Nephron progenitor cell (in vitro differentiated cells): ENCODE data around the gene PPP3R2.

Experiments
- DNase-seq: peaks from one replicate; pipeline ENCODE4 v3.0.0; 2021
- H3K27ac Mint-ChIP-seq: 2 replicates; pipeline ENCODE4 v1.8.0; 2021; ENCODE audit warnings: mild to moderate bottlenecking, moderate library complexity, mixed read lengths
- H3K27me3 Mint-ChIP-seq: 2 replicates; pipeline ENCODE4 v1.8.0; 2021; ENCODE audit warnings: mild to moderate bottlenecking, low read depth, mixed read lengths; ENCODE audit not compliant: poor library complexity
- H3K36me3 Mint-ChIP-seq: 2 replicates; pipeline ENCODE4 v1.8.0; 2021; ENCODE audit warnings: low read depth, mixed read lengths
- H3K4me1 Mint-ChIP-seq: 2 replicates; pipeline ENCODE4 v1.8.0; 2021; ENCODE audit warnings: mixed read lengths
- H3K4me3 Mint-ChIP-seq: 2 replicates; pipeline ENCODE4 v1.8.0; 2021; ENCODE audit warnings: mild to moderate bottlenecking, moderate library complexity, mixed read lengths
- H3K9me3 Mint-ChIP-seq: 2 replicates; pipeline ENCODE4 v1.8.0; 2021; ENCODE audit warnings: mild to moderate bottlenecking, moderate library complexity, mixed read lengths
- TF ChIP-seq, protein P1 (sequence below): fragments of 200-600 bp; sonication (generic); IDR thresholded peaks from 2 replicates; pipeline ENCODE4 v1.5.0; 2021; ENCODE audit warnings: antibody characterized with exemption

Gene PPP3R2

DNA sequence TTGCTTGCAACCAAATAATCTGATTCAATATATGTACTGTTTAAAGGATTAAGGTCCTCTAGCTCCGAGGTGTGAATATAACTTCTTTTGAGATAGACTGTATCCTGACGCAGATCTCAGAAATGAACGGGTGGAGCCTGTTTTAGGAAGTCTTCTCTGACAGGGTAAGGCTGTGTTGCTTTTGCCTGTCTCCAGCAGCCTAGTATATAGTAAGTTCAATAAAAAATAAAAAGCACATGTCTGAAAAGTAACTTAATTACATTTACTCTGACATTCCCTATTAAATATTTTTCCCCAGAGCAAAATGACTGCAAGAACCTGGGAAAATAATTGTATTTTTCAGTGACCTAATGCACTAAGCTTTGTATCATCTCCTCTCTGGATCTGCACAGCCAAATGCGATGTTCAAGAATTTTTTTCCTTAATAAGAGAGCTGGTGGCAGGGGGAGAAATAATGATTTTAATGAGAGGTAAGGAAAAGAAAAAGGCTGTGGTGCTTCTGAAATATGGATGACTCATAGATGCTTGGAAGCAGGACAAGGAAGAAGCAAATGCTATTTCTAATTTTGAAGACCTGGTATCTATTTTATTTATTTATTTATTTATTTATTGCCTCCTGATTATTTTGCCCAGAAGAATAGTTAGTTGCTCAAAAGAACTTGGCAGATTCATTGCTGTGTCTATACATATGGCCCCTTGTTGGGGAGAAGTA is 7.3 kb downstream of the PPP3R2 start:
- H3K4me3 Mint-ChIP-seq: no peak overlapping the region
- no peaks in the 10 kb centered on the region for H3K4me1 Mint-ChIP-seq
- H3K27me3 Mint-ChIP-seq: no peaks in the 10 kb centered on the region
- no peak overlapping the region for H3K27ac Mint-ChIP-seq
- DNase-seq: no peak
- no peaks in the 10 kb centered on the region for H3K9me3 Mint-ChIP-seq
- H3K36me3 Mint-ChIP-seq: no peaks in the 10 kb centered on the region
- TF ChIP-seq, protein P1, sequence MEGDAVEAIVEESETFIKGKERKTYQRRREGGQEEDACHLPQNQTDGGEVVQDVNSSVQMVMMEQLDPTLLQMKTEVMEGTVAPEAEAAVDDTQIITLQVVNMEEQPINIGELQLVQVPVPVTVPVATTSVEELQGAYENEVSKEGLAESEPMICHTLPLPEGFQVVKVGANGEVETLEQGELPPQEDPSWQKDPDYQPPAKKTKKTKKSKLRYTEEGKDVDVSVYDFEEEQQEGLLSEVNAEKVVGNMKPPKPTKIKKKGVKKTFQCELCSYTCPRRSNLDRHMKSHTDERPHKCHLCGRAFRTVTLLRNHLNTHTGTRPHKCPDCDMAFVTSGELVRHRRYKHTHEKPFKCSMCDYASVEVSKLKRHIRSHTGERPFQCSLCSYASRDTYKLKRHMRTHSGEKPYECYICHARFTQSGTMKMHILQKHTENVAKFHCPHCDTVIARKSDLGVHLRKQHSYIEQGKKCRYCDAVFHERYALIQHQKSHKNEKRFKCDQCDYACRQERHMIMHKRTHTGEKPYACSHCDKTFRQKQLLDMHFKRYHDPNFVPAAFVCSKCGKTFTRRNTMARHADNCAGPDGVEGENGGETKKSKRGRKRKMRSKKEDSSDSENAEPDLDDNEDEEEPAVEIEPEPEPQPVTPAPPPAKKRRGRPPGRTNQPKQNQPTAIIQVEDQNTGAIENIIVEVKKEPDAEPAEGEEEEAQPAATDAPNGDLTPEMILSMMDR: no peak

DNA sequence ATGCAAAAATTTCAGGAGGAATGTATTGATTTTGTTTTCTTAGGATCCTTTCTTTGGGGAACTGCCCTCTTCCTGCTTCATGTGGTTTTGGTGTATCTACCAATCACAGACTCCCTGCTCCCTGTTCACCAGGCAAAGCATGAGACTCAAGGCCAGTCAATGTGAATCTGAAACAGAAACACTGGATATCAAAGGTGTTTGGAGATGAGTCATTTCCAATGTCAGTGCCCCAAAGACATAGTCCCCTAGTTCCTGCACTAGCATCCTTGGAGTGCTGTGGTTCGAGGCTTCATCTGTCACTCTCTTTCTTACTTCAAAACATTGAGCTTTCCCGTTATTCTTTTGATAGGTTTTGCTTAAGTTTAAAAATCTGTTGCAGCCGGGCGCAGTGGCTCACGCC is 8.1 kb downstream of the PPP3R2 start:
- Mint-ChIP-seq H3K9me3 (no peaks in the 10 kb centered on the region), H3K4me1 (no peaks in the 10 kb centered on the region), H3K4me3 (no peak overlapping the region), H3K36me3 (no peaks in the 10 kb centered on the region), H3K27me3 (no peaks in the 10 kb centered on the region), H3K27ac (no peak overlapping the region)
- TF ChIP-seq, protein P1: no peak
- DNase-seq: no peak

DNA sequence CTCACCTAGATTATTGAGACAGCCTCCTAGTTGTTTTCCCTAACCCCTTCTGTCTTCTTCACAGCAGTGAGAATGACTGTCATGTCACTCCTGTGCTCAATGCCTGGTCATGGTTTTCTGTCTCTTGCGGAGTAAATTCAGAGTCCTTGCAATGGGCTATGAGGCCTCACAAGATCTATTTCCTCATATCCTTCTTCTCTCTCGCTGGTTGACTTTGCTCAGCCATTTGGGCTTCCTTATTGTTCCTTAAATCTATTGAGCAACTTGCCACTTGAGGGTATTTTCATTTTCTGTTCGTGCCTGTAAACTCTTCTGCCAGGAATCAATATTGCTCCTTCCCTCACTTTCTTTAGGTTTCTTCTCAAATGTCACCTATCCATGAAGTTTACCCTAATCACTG is 9.0 kb downstream of the PPP3R2 start:
- H3K27ac Mint-ChIP-seq: no peak overlapping the region
- H3K4me1 Mint-ChIP-seq: no peaks in the 10 kb centered on the region
- H3K4me3 Mint-ChIP-seq: no peak overlapping the region
- H3K36me3 Mint-ChIP-seq: no peaks in the 10 kb centered on the region
- H3K9me3 Mint-ChIP-seq: no peaks in the 10 kb centered on the region
- peaks cover 4% of the 10 kb centered on the region for H3K27me3 Mint-ChIP-seq
- no peak for DNase-seq
- TF ChIP-seq, protein P1: no peak

DNA sequence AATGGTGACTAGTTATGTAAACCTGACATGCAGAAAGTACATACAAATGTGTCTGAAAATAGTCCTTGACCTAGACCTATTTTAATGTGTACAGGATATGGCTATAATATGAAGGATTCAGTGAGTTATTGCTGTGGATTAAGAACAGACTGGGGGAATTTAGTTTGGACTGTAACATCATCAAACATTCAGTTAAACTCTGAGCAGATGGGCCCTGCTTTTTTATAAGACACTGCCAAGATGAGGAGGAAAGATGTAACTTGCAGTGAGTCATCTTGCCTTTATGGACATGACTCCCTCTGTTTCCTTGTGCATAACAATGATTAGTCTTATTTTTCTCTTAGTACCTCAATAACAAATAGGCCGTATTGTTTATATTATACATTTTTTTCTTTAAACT is 12.2 kb downstream of the PPP3R2 start:
- no peaks in the 10 kb centered on the region for H3K4me1 Mint-ChIP-seq
- no peak for DNase-seq
- no peak overlapping the region for H3K4me3 Mint-ChIP-seq
- TF ChIP-seq, protein P1: no peak
- H3K36me3 Mint-ChIP-seq: no peaks in the 10 kb centered on the region
- H3K27ac Mint-ChIP-seq: no peak overlapping the region
- peaks cover 4% of the 10 kb centered on the region for H3K27me3 Mint-ChIP-seq
- no peaks in the 10 kb centered on the region for H3K9me3 Mint-ChIP-seq

DNA sequence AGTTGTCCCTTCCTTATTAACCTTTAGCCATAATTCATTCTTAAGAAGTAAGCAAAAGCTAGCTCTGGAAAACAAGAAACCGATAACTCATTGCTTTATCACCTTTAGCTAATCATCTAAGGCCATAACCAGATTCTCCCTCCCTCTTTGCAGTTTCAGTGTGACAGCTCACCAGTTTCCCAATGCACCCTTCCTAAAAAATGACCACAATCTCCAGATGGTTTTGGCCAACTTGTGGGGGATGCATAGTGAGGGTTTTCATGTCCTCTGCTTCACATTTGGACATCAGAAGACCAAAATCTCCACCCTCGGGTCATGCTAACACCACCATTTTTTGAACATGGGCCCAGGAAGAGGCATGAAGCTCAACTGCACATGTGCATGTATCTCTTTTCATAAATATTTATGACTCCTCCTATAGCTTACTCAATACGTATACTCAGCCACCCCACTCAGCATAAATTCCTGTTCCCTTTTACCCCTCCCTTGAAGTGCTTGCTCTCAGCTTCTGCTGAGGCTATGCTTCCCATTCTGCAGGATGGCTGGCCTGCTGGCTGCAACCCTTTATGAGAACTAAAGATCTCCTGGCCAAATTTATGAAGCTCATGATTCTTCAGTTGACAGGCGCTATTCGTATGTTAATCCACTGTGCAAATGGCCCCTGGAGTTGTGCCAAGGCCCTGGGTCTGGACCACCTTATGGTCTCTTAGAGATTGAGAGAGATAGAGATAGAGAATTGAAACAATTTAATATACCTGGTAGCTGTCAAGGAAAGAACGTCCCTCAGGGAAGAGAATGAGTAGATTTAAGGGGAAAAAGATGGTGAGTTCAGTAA is 14.8 kb downstream of the PPP3R2 start:
- no peaks in the 10 kb centered on the region for H3K4me1 Mint-ChIP-seq
- H3K27me3 Mint-ChIP-seq: peaks cover 4% of the 10 kb centered on the region
- no peak for DNase-seq
- H3K27ac Mint-ChIP-seq: no peak overlapping the region
- H3K4me3 Mint-ChIP-seq: no peak overlapping the region
- TF ChIP-seq, protein P1: no peak
- H3K36me3 Mint-ChIP-seq: no peaks in the 10 kb centered on the region
- no peaks in the 10 kb centered on the region for H3K9me3 Mint-ChIP-seq
